ENCODE data around the gene CAPN10.
"Not testable (repeated sequence)": the region's sequence is repeated elsewhere in the genome, so short reads cannot be mapped to it uniquely, and the experiment has no call there.

CAPN10 gene

GRCh38 chr2:240602266-240603050 lies 15.9 kb downstream of the CAPN10 start:
- DNase-seq (ENCODE audit: low read depth in 2 of 2), result no peak

GRCh38 chr2:240603081-240603835 lies 16.7 kb downstream of the CAPN10 start:
- no peak for DNase-seq (ENCODE audit: low read depth in 2 of 2)

- DNase-seq (ENCODE audit: low read depth in 2 of 2), result no peak
Measured at GRCh38 chr2:240603846-240604245, 17.3 kb downstream of the CAPN10 start.

GRCh38 chr2:240604291-240604938 lies 17.9 kb downstream of the CAPN10 start:
- DNase-seq (ENCODE audit: low read depth in 2 of 2), result no peak

GRCh38 chr2:240604939-240605716 lies 18.6 kb downstream of the CAPN10 start:
- no peak for DNase-seq (ENCODE audit: low read depth in 2 of 2)

- no peak for DNase-seq (ENCODE audit: low read depth in 2 of 2)
Measured at GRCh38 chr2:240605867-240606743, 19.6 kb downstream of the CAPN10 start.

- no peak for DNase-seq (ENCODE audit: low read depth in 2 of 2)
Measured at GRCh38 chr2:240611601-240612210, 25.2 kb downstream of the CAPN10 start.

- DNase-seq (ENCODE audit: low read depth in 2 of 2), result no peak
Measured at GRCh38 chr2:240613781-240614180, 27.2 kb downstream of the CAPN10 start.

GRCh38 chr2:240614391-240614790 lies 27.9 kb downstream of the CAPN10 start:
- no peak for DNase-seq (ENCODE audit: low read depth in 2 of 2)

GRCh38 chr2:240615396-240615795 lies 28.9 kb downstream of the CAPN10 start:
- no peak for DNase-seq (ENCODE audit: low read depth in 2 of 2)

- no peak for DNase-seq (ENCODE audit: low read depth in 2 of 2)
Measured at GRCh38 chr2:240615820-240616547, 29.4 kb downstream of the CAPN10 start.

- DNase-seq (ENCODE audit: low read depth in 2 of 2), result not testable (repeated sequence)
Measured at GRCh38 chr2:240616860-240617666, 30.5 kb downstream of the CAPN10 start.

GRCh38 chr2:240618776-240619175 lies 32.2 kb downstream of the CAPN10 start:
- DNase-seq (ENCODE audit: low read depth in 2 of 2), result no peak

GRCh38 chr2:240619506-240620148 lies 33.1 kb downstream of the CAPN10 start:
- no peak for DNase-seq (ENCODE audit: low read depth in 2 of 2)

- DNase-seq (ENCODE audit: low read depth in 2 of 2), result no peak
Measured at GRCh38 chr2:240620149-240620731, 33.7 kb downstream of the CAPN10 start.

GRCh38 chr2:240620859-240621258 lies 34.3 kb downstream of the CAPN10 start:
- DNase-seq (ENCODE audit: low read depth in 2 of 2), result no peak

- DNase-seq (ENCODE audit: low read depth in 2 of 2), result no peak
Measured at GRCh38 chr2:240622060-240622411, 35.5 kb downstream of the CAPN10 start.

Measured in stimulated activated CD8-positive, alpha-beta memory T cell treated with anti-CD3 and anti-CD28 coated beads, Interleukin-15, amount 100 ng/mL, for 4 hours (primary cell).